ENCODE data around the gene TCF3.
A peak's percentile ranks its signal among the peaks of the same experiment; 100 is the strongest.
"Not testable (repeated sequence)": the region's sequence is repeated elsewhere in the genome, so short reads cannot be mapped to it uniquely, and the experiment has no call there.

TCF3 gene

DNA sequence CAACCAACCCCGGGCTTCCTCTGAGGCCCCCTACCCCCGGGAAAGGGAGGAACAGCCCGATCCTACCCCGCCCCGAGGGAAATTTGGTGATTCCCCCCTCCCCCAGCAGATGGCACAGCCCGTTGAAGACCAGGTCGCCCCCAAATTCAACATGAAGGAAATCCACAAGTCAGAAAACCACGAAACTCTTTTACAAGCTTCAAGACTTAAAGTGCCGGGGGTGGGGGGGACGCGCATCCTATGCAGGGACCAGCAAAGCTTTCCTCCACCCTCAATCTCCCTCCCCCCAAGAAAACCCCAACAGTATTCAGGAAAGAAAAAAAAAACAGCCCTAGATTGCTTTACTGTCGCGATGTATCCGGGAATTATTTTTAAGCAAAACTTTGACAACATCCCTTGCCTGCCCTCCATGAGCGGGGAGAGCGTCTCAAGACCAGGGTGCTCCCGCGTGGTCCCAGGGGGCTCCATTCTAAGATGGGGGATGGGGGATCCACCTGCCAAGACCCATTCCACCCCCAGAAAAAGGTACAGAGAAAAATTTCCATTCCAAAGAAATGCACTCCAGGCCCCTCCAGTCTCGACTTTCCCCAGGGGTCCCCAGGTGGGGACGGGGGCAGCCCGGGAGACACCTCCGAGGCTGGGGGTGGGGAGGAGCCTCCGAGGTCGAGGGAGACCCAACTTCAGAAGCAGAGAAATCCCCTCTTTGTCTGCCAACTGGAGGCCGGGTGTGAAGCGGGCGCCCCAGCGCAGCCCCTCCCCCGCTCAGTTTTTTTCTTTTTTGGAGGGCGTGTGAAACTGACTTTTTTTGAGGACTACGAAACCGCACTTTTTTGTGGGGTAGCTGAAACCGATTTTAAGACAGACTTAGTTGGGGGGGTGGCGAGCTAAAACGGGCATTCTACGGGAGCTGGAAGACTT, 1.5 kb downstream of the TCF3 start:
- DNase-seq (ENCODE audit: low read depth): peak; percentile 22

DNA sequence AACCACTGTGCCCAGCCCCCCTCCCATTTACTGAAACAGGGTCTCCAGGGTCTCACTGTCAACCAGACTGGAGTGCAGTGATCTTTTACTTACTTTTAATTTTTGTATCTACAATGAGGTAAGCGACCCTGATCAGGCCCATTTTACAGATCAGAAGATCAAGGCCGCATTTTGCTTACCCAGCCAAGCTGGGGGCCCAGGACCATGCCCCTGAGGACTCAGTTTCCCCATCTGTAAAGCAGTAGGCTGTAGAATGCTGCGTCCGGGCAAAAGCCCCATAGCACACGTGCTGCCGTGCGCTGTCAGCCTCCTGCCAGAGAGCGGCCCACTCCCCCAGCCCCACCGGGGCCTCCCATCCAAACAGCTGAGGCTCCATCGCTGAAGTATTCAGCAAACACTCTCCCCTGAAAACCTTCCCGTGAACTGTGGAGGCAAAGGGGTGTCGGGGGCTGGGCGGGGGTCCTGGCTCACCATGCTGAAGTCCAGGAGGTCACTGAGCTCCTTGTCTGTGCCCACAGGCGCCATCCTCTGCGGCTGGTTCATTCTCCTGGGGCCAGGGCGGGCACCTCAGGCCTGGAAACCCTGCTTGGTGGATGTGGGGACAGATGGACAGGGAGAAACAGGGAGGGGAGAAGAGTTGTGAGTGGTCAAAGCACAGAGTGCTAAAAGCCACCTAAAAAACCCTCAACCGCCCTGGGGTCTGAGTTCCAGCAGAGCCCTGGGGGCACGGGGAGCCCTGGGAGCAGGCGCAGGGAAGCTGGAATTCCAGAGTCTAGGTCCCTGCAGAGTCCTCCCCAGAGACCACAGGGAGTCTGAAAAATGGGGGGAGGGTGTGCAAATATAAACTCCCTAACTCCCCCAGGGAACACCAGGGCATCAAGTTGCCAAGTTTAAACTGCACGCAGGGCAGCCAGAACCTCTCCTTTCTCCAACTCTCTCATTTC, 2.4 kb downstream of the TCF3 start:
- DNase-seq (ENCODE audit: low read depth): no peak

DNA sequence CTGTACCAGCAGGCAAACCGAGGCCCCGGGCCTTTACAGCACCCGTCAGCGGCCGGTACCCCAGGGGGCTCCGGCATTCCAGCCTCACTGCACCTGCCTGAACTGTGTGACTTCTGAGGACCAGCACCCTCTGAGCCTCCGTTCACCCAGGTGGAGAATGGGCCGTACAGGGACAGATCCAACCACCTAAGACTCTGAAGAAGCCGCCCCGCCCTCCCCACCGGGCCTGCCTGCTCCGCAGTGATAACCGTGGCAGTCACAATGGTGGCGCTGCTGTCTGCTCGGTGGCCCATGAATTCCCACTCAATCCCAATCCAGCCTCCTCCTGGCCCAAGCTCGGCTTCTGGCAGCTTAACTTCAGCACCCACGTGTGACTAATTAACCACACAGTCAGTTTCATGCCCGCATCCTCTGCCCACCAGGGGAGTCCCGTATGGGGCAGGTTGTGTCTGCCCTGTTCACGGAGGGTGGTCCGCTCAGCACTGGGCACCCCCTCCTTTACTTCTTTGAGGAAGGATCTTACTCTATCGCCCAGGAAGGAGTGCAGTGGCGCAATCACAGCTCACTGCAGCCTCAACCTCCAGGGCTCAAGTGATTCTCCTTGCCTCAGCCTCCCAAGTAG, 3.4 kb downstream of the TCF3 start:
- no peak for DNase-seq (ENCODE audit: low read depth)

DNA sequence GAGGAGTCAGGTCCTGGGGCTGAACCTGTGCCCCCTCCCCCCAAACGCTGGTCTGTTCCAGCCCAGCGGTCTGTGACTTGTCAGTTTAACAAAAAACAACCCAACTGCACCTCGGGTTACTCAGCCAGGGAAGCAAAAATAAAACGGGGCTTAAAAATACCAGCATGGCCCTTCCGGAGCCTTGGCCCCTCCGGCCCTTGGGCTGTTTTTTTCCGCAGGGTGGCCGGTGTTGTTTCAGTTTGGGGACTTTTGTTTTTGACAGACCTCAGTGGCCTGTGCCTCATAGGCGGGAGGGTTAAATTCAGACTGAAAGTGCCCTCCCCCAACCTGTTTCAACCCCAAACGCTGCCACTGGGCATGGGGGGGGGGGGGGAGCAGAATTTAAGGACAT, 4.0 kb downstream of the TCF3 start:
- DNase-seq (ENCODE audit: low read depth): no peak

DNA sequence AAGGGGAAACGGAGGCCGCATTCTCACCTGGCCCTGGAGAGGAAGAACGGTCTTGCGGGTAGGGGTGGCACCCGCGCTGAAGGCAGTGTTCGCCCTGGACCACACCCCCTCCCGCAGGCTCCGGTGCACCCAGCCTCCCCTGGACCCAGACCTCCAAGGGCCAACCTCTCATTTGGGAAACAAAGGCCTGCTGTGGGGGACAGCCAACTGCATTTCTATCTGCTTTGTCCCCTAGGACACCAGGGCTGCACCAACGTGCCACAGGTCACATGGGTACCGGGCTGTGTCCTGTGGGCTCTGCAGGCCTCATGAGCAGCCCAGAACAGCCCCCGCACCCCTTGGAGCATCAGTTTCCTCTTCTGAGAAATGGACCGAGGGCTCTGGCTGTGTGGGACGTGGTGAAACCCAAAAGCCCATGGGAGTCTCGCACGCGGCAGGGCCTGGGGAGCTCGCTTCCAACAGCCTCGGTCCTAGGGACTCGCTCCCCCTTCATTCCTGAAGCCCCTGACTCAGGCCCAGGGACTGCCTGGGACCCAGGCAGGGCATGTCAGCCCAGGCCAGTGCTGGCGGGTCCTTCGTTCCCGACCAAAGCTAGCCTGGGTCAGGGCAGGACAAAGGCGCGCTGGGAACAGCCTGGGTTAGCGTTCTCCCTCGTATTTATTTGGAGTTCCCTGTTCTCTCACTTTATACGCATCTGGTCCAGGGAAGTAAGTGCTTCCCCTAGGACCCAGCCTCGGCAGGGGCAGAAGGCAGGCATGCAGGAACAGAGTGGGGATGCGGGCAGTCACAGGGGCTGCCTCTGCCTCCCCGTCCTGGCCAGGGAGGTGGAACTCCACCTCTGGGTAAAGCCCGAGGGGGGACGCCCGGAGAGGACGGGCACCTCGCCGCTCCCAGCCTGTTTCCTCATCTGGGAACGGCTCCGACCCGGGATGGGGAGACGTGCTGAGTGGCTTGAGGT, 4.6 kb downstream of the TCF3 start:
- DNase-seq (ENCODE audit: low read depth): no peak

DNA sequence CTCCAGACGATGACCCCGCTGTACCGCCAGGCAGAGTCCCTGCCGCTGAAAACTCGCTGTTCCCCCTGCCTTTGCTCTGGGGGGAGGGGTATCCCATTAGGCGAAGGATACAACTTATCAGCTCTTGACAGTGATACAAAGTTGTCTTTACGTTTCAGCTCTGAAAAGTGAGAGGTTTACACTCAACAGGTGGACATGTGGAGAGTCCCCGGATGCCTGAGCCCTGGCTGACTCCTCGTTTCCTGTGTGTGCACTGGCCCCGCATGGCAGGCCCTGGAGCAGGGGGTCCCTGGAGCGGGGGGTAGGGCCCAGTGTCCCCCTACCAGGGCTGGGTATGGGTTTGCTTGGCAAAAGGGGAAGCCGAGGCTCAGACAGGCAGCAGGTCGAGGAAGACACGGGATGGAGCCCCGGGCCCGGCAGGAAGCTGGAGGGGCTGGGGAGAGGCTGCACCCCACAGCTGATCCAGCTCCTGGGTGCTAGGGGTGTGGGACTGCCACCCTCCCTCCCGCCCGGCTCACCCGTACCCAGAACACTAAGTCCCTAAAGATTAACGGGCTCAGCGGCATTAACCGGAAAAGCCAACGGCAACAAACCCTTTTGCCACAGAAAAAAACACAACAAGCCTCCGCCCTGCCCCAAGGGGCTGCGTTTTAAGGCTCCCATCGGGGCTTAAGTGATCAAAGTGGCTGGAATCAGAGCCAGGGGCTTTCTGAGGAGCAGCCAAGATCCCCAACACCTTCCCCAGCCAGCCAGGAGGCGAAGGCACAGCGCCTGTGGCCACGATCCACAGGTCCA, 5.6 kb downstream of the TCF3 start:
- no peak for DNase-seq (ENCODE audit: low read depth)

DNA sequence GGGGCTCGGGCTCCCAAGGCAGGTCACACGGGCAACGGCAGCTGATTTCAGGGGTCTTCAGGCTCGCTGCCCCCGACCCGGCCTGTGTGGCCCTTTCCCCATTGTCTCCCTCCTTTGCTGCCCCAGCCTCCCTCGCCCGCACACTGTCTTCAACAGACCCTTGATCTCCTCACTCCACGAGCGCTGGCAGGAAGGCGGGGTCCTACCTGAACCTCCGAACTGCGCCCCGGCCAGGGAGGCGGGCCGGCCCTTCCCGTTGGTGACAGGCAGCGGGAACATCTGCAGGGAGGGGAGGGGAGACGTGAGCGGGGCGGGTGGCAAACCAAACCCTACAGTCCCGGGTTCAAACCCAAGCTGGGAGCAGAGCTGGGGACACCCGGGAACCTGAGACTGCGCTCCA, 6.3 kb downstream of the TCF3 start:
- no peak for DNase-seq (ENCODE audit: low read depth)

DNA sequence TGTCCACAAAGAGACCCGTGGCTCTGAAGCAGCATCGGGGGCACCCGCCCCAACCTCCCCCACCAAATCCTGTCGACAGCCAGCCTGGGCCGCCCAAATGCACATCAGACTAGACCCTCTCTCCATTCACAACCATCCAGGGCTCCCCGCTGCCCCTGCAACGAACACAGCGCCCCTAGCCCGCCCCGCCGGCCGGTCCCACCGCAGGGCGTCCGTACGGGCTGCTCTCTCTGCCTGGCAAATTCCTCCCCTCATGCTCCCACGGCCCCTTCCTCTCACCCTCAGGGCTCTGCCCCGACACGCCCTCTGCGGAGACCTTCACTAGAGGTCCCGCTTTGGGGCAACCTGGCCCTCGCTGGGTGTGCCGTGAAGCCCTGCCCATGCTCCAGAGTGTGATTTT, 7.1 kb downstream of the TCF3 start:
- no peak for DNase-seq (ENCODE audit: low read depth)

DNA sequence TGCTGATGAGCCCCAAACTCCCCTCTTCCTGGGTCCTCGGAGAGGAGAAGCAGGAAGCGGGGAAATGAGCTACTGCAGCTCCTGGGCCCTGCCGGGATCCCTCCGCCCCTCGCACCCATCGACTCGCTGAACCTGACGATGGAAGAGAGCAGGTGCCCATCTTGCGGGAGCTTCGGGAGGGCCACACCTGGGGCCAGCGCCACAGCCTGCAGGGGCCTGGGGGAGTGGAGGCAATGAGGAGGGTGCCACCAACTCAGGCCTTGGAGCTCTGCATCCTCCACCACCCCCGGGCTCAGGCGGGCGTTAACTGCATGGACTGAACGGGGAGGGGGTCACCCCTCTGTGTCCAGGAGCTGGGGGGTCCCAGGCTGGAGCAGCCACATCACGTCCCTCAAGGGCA, 8.3 kb downstream of the TCF3 start:
- no peak for DNase-seq (ENCODE audit: low read depth)

DNA sequence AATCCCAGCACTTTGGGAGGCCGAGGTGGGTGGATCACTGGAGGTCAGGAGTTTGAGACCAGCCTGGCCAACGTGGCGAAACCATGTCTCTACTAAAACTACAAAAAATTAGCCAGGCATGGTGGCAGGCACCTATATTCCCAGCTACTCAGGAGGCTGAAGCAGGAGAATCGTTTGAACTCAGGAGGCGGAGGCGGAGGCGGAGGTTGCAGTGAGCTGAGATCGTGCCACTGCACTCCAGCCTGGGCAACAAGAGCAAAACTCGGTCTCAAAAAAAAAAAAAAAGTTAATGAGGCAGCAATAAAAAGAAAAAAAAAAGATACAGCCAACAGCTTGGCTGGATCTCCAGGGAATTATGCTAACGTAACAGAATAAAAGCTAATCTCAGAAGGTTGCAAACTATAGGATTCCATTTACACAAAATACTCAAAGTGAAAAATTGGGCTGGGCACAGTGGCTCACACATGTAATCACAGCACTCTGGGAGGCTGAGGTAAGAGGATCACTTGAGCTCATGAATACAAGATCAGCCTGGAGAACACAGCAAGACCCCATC, 11.4 kb downstream of the TCF3 start:
- not testable (repeated sequence) for DNase-seq (ENCODE audit: low read depth)

DNA sequence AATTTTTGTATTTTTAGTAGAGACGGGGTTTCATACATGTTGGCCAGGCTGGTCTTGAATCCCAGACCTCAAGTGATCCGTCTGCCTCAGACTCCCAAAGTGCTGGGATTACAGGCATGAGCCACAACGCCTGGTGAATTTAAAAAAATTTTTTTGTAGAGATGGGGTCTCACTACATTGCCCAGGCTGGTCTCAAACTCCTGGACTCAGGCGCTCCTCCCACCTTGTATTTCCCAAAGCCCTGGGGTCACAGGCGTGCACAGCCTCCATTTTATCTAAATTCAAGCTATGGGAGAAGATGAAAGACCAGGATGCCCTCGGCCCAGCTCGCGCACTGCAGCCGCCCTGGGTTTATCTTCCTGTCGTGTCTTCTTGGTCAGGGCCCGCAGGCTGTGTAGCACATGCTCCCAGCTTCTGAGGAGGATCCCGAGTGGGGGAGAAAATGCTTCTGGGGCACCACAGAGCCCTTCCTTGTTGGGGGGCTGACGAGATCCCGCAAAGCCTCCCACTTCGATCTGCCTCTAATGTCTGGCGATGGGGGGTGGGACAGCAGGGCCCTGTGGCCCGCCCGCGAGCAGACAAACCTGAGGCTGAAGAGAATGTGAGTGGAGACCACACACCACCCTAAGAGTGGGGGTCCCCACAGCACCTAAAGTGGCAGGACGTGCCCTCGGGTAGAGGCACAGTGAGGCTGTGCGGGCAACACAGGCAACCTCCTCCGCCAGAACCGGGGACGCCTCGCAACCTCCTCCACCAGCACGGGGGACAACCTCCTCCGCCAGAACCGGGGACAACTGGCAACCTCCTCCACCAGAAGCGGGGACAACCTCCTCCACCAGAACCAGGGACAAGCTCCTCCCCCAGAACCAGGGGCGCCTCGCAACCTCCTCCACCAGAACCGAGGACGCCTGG, 15.8 kb downstream of the TCF3 start:
- no peak for DNase-seq (ENCODE audit: low read depth)

DNA sequence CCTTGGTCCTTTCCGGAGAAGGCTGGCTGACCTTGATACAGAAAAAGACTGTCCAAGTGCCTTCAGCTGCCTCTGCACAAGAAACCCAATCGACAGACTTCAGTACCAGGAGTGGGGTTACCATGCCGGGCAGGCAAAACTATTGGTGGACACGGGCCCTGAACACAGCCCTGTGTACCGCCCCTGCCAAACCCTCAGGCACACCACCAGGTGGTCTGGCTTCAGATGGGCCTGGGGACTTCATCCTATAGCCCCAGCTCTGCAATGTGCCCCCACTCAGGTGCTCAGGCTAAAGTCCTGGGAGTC, 17.5 kb downstream of the TCF3 start:
- DNase-seq (ENCODE audit: low read depth): no peak

DNA sequence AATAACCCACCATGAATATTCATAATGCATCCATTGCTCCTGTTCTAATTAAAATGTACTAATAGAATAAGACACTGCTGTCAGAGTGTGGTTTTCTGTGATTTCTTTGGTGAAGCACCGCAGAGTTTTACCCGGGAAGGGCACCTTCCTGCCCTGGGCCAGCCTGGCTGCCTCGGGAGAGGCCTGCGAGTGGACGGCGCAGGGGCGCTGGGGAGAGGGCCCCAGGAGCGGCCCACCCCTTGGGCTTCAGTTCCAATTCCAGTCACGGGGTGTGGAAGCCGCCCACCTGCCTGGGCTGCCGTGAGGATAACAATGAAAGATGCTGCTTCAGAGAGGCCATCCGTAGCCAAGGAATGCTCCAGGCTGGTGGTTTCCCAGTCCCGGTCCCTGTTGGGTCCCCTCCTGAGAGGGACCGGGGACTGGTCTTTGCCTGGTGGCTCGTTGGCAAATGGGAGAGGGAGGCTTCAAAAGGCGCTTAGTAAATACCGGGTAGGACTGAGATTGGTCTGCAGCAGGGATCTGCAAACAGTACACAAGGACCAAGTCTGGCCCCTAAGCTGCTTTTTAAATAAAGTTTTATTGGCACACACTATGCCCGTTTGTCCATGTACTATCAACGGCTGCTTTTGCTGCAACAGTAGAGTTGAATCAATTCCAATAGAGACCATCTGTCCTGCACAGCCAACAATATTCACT, 18.0 kb downstream of the TCF3 start:
- no peak for DNase-seq (ENCODE audit: low read depth)

DNA sequence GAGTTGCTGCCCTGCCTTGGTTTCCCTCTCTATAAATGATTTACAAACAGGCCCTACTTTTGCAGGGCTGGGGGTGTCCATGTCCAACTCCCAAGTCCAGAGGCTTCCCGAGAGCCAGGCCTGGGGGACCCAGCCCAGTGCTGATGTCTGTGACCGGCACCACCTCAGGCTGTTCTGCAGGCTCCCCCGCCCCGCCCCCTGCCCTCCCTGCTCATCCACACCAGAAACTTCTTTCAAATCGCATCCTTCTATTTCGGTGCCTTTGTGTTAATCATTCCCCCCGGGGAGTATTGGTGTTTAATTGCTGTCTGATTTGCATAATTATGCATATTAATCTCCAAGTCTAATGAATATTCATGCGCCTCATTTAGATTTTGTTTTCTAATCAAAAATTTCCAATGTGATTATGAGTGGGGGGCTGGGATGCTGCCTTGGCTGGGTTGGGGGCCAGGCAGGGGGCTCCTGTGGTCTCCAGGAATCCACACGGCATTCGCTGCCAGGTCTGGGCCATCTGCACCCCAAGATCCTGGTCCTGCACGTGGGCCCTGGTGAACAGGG, 19.1 kb downstream of the TCF3 start:
- no peak for DNase-seq (ENCODE audit: low read depth)

DNA sequence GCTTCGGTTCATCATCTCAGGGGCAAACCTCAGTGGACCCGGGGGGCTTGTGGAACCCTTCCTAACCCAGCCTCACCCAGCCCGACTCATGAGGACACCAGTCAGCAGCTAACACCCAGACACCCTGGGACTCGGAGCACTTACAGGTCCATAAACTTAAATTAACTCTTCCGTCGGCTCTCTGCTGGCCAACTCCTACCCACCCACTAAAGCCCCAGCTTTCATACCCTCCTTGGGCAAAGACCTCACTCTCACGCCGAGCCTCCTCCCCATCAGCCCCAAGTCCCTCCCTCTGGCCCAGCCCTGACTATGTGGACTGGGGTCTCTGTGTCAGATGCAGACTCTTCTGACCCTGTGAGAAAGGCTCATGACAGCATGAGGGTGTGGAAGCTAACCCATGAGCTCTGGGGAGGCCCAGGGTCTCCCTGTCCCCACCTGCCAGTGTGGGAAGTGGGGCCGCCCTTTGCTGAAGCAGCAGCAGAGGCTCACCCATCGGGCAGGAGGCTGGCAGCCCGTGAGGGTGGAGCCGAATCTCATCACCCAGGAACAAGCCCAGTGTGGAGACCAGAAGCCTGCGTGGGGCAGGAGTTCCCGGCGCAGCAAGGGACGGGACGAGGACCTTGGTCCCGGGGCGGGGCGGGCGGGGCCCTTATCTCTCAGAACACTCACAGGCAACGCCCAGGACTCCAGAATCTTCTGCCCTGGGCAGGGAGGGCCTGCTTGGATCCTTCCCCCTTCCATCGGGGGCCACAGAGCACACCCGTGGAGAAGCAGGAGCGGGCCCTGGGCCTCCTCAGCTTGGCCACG, 19.8 kb downstream of the TCF3 start:
- no peak for DNase-seq (ENCODE audit: low read depth)

DNA sequence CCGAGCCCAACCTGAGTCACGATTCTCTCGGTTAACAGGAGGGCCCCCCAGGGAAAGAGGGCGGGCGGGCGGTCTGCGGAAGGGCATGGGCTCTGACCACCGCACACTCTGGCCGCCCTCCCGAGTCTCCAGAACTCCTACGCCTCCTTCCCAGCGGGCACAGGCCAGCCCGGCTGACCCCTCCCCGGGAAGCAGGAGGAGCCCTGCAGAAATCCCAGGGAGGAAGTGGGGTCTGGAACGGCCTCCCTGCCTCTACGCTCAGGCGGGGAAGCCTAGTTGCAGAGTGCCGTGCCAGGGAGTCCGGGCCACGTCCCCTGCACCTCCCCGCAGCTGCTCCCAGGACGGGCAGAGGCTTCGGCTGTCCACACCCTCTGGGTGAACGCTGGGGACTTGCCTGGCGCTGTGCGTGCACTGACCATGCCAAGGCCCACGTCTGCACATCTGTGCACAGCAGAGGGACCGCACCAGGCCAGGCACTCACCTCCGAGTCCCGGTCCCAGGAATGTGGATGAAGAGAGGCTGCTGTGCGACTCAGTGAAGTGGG, 20.8 kb downstream of the TCF3 start:
- no peak for DNase-seq (ENCODE audit: low read depth)

DNA sequence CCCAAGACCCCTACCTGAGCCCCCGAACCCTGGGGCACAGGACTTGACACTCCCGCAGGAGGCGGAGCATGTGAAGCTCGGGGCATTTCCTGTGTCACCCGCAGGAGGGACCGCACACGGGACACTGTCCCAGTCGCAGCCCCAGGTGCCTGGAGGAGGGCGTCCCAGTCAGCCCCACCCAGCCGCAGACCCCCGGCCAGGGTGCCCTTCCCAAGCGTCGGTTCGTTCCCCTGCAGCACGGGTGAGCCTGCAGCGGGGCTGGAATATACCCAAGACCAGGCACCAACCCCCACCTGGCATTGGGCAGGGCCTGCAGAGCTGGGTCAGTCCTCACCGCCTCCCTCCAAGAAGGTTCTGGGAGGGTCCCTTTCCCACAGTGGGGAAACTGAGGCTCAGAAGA, 21.6 kb downstream of the TCF3 start:
- no peak for DNase-seq (ENCODE audit: low read depth)

Measured in activated T-helper 1 cell treated with Interleukin-2 at 50 U/mL for 16 hours (primary cell).